OCI-LY1 (cell line): Measurements from ENCODE around the gene FAT1.
A peak's percentile ranks its signal among the peaks of the same experiment; 100 is the strongest.

ENCODE experiments used
- H2AFZ ChIP-seq: fragments of 200-600 bp; sonication (generic), shearing (Covaris generic); 2 replicates; pipeline ENCODE4 v1.6.0; 2014; ENCODE audit warnings: antibody characterized with exemption, mild to moderate bottlenecking, low read length
- H3F3A ChIP-seq: fragments of 200-600 bp; sonication (generic), shearing (Covaris generic); 2 replicates; pipeline ENCODE4 v1.6.0; 2014; ENCODE audit warnings: mild to moderate bottlenecking, antibody characterized with exemption, low read length, moderate library complexity; ENCODE audit not compliant: insufficient read depth
- H3K27ac ChIP-seq: fragments of 200-600 bp; sonication (generic); 2 replicates; pipeline ENCODE4 v1.5.1; 2014; ENCODE audit warnings: low read length, mixed run types, mild to moderate bottlenecking, low read depth; ENCODE audit not compliant: poor library complexity, severe bottlenecking
- H3K27me3 ChIP-seq: fragments of 200-600 bp; sonication (generic); 2 replicates; pipeline ENCODE4 v1.6.0; 2014; ENCODE audit warnings: antibody characterized with exemption, mild to moderate bottlenecking, low read length, moderate library complexity; ENCODE audit not compliant: insufficient read depth
- H3K36me3 ChIP-seq: fragments of 200-600 bp; sonication (generic); 2 replicates; pipeline ENCODE4 v1.6.1; 2014; ENCODE audit warnings: mild to moderate bottlenecking, antibody characterized with exemption, low read length, moderate library complexity, mixed read lengths; ENCODE audit not compliant: insufficient read depth
- H3K4me1 ChIP-seq: fragments of 200-600 bp; sonication (generic); 2 replicates; pipeline ENCODE4 v1.5.1; 2014; ENCODE audit warnings: mild to moderate bottlenecking, low read length, moderate library complexity; ENCODE audit not compliant: insufficient read depth, severe bottlenecking
- H3K4me2 ChIP-seq: fragments of 200-600 bp; sonication (generic), shearing (Covaris generic); 2 replicates; pipeline ENCODE4 v1.6.1; 2014; ENCODE audit warnings: low read length
- H3K4me3 ChIP-seq: fragments of 200-600 bp; sonication (generic); 2 replicates; pipeline ENCODE4 v1.5.1; 2014; ENCODE audit warnings: low read length, low read depth, mild to moderate bottlenecking, mixed read lengths; ENCODE audit not compliant: poor library complexity, severe bottlenecking
- H3K79me2 ChIP-seq: fragments of 200-600 bp; shearing (Covaris generic); 2 replicates; pipeline ENCODE4 v1.6.1; 2016; ENCODE audit warnings: mixed run types, low read length, mixed read lengths; ENCODE audit not compliant: insufficient read depth
- H3K9ac ChIP-seq: fragments of 200-600 bp; sonication (generic), shearing (Covaris generic); 2 replicates; pipeline ENCODE4 v1.6.1; 2014; ENCODE audit warnings: mild to moderate bottlenecking, low read length, mixed read lengths
- H3K9me2 ChIP-seq: fragments of 200-600 bp; sonication (generic), shearing (Covaris generic); 2 replicates; pipeline ENCODE4 v1.6.1; 2014; ENCODE audit warnings: low read depth, mild to moderate bottlenecking, low read length, mixed read lengths
- H3K9me3 ChIP-seq: fragments of 200-600 bp; shearing (Covaris generic); 2 replicates; pipeline ENCODE4 v1.6.1; 2014; ENCODE audit warnings: low read length, mixed read lengths
- H4K20me1 ChIP-seq: fragments of 200-600 bp; sonication (generic), shearing (Covaris generic); 2 replicates; pipeline ENCODE4 v1.6.0; 2016; ENCODE audit warnings: mild to moderate bottlenecking, low read length; ENCODE audit not compliant: insufficient read depth
- EZH2 ChIP-seq: fragments of 200-600 bp; sonication (generic), shearing (Covaris generic); IDR thresholded peaks from 2 replicates; pipeline ENCODE4 v1.8.0; 2017; ENCODE audit warnings: borderline replicate concordance, mixed run types, mild to moderate bottlenecking, antibody characterized with exemption, low read length, moderate library complexity, mixed read lengths
- TF ChIP-seq, protein P1 (sequence below): fragments of 200-600 bp; sonication (generic), shearing (Covaris generic); IDR thresholded peaks from 2 replicates; pipeline ENCODE4 v1.5.1; 2017; ENCODE audit warnings: mild to moderate bottlenecking, antibody characterized with exemption, low read length, moderate library complexity, mixed read lengths

FAT1 gene

DNA sequence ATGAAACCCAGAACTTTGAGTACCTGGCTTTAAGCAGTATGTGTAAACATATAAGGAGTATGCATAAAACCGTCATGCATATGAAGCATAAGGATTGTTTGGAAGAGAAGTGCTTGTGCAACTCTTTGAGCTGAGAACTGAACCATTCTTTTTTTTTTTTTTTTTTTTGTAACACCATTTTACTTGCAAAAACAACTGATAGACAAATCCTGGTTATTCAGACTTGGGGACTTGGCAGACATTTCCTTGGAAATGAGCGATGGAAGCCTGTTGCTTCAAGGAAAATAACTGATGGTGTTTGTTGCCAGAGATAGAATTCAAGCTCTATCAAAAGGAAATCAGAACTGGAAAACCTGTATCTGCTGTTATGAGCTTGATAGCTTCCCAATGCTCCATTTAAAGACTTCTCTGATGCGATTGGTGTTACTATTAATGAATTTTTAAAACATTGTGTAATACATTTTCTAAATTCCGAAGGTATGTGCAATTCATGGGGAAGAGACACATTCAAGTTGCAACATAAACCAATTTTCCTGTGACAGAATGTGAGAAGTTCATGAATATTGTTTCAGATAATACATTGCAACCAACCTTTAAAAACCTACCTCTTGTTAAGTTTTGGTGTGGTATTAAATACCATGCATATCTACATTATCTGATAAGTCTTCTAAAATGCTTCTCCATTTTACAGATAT is 47.0 kb upstream of the FAT1 start:
- H3K27ac ChIP-seq = no peak overlapping the region
- no peaks in the 10 kb centered on the region for H3F3A ChIP-seq
- H3K9me3 ChIP-seq = no peaks in the 10 kb centered on the region
- no peaks in the 10 kb centered on the region for H4K20me1 ChIP-seq
- no peak overlapping the region for H3K9ac ChIP-seq
- no peak overlapping the region for H3K4me2 ChIP-seq
- no peaks in the 10 kb centered on the region for H3K36me3 ChIP-seq
- H3K79me2 ChIP-seq = no peaks in the 10 kb centered on the region
- no peaks in the 10 kb centered on the region for H3K27me3 ChIP-seq
- H3K9me2 ChIP-seq = no peaks in the 10 kb centered on the region
- no peak overlapping the region for H2AFZ ChIP-seq
- TF ChIP-seq EZH2 = no peak
- TF ChIP-seq, protein P1, sequence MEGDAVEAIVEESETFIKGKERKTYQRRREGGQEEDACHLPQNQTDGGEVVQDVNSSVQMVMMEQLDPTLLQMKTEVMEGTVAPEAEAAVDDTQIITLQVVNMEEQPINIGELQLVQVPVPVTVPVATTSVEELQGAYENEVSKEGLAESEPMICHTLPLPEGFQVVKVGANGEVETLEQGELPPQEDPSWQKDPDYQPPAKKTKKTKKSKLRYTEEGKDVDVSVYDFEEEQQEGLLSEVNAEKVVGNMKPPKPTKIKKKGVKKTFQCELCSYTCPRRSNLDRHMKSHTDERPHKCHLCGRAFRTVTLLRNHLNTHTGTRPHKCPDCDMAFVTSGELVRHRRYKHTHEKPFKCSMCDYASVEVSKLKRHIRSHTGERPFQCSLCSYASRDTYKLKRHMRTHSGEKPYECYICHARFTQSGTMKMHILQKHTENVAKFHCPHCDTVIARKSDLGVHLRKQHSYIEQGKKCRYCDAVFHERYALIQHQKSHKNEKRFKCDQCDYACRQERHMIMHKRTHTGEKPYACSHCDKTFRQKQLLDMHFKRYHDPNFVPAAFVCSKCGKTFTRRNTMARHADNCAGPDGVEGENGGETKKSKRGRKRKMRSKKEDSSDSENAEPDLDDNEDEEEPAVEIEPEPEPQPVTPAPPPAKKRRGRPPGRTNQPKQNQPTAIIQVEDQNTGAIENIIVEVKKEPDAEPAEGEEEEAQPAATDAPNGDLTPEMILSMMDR = no peak
- no peak overlapping the region for H3K4me3 ChIP-seq
- H3K4me1 ChIP-seq = peaks cover 5% of the 10 kb centered on the region

DNA sequence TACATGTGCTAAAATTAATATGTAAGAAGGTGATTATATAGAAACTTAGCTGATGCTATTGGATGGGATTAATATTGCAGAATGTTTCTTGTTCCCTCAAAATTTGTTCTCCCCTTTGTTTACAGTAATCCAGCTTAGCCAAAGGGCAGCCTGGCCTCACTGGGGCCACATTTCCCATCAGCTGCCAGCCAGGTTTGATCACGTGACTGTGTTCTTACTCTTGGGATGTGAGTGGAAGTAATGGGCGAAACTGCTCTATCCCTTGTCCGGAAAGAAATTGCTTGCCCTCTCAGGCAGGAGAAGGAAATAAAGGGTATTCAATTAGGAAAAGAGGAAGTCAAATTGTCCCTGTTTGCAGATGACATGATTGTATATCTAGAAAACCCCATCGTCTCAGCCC is 44.1 kb upstream of the FAT1 start:
- no peak overlapping the region for H3K4me3 ChIP-seq
- no peaks in the 10 kb centered on the region for H3K27me3 ChIP-seq
- H3K4me2 ChIP-seq = no peak overlapping the region
- peaks cover 20% of the 10 kb centered on the region for H3K4me1 ChIP-seq
- H3K9me3 ChIP-seq = no peaks in the 10 kb centered on the region
- no peaks in the 10 kb centered on the region for H3K36me3 ChIP-seq
- TF ChIP-seq EZH2 = no peak
- TF ChIP-seq, protein P1 = no peak
- H4K20me1 ChIP-seq = no peaks in the 10 kb centered on the region
- H3K9me2 ChIP-seq = no peaks in the 10 kb centered on the region
- no peak overlapping the region for H3K27ac ChIP-seq
- H3K9ac ChIP-seq = no peak overlapping the region
- no peaks in the 10 kb centered on the region for H3K79me2 ChIP-seq
- no peak overlapping the region for H2AFZ ChIP-seq
- no peaks in the 10 kb centered on the region for H3F3A ChIP-seq

DNA sequence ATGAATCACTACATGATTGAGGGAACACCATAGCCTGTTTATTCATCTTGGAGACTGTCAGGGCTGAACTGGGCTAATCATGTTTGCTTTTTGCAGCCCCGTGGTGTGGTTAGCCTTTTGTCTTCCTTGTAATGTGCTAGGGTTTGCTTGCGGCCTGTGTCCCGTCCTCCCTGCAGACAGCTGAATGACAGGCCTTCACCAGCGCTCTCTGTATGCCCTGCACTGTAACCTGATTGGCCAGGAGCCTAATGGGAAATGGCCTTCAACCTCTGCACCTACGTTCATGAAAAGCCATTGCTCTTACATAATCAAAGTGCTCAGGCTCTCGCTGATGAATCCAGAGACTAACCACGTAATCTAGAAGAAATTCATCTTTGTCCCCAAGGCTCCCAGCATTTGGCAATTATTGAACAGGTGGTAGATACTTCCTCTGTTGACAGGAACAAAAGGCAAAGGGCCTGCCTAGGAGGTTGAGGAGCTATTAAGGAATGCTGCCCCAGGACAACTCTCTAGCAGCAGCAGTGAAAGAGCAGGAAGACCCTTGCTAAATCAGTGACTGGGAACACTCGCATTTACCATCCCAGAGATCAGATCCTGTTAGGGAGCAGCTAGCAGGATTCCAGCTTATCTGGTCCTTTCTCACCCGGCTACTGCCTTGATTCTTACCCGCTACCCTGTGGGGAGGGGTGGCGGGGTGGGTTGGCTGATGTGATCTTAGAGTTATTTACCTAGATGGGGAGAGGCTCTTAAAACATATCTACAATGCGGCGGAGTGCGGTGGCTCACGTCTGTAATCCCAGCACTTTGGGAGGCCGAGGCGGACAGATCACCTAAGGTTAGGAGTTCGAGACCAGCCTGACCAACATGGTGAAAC is 42.3 kb upstream of the FAT1 start:
- no peaks in the 10 kb centered on the region for H3K27me3 ChIP-seq
- H3K36me3 ChIP-seq = no peaks in the 10 kb centered on the region
- H3K9me2 ChIP-seq = no peaks in the 10 kb centered on the region
- H3K9me3 ChIP-seq = no peaks in the 10 kb centered on the region
- H3F3A ChIP-seq = no peaks in the 10 kb centered on the region
- no peaks in the 10 kb centered on the region for H3K79me2 ChIP-seq
- H2AFZ ChIP-seq = peak overlapping the region; percentile 94
- H3K4me1 ChIP-seq = peaks cover 39% of the 10 kb centered on the region
- H3K9ac ChIP-seq = peak overlapping the region; percentile 5; the same call in 1 of the 2 replicates
- peak overlapping the region; percentile 41 for H3K4me2 ChIP-seq
- no peak overlapping the region for H3K4me3 ChIP-seq
- TF ChIP-seq, protein P1 = no peak
- TF ChIP-seq EZH2 = no peak
- no peaks in the 10 kb centered on the region for H4K20me1 ChIP-seq
- H3K27ac ChIP-seq = peak overlapping the region; percentile 42
